ENCODE results near the gene SF3B6.
"Not testable (repeated sequence)": the region's sequence is repeated elsewhere in the genome, so short reads cannot be mapped to it uniquely, and the experiment has no call there.

The SF3B6 gene, protein sequence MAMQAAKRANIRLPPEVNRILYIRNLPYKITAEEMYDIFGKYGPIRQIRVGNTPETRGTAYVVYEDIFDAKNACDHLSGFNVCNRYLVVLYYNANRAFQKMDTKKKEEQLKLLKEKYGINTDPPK

DNA sequence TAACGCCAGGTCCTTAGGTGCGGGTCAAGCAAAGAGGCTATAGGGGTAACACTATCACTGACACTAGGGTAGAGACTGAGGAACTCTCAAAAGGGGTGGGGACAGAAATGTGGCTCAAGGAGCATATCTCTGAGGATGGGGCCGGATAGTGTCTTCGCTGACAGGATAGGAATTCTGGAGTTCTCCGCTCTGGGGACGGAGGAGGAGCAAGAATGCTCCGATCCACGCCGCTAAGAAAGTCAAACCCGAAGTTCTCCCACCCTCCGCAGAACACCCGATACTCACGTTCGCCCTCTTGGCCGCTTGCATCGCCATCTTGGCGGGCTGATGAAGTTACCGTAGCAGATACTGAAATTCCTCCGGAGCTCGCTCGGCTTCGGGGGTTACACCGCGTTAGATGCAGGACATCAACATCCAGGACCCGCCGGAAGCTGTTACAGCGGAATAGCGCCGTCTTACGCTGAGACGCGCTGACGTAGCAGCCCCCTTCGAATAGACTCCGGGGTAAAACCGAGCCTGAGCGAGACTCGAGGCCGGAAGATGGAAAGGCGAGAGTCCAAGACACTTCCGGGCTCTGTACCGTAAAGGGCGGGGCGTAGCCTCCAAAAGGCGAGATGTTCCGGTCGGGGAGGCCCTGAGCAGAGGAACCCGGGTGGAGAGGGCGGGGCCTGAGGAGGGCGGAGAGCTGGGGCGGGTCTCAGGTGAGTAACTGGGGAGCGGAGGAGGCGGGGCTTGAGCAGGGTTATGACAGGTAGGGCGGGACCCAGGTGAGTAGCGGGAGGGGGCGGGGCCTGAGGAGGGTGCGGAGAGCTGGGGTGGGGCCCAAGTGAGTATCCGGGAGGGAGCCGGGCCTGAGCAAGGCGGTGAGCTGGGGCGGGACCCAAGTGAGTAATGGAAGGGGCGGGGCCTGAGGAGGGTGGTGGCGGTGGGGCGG is at the start of gene SF3B6:
SF3B6 (minus strand) TSS at position 412 of the 934 bp plus-strand sequence; CDS start at position 315, 97 bp downstream.
- peak; percentile 99 for DNase-seq

DNA sequence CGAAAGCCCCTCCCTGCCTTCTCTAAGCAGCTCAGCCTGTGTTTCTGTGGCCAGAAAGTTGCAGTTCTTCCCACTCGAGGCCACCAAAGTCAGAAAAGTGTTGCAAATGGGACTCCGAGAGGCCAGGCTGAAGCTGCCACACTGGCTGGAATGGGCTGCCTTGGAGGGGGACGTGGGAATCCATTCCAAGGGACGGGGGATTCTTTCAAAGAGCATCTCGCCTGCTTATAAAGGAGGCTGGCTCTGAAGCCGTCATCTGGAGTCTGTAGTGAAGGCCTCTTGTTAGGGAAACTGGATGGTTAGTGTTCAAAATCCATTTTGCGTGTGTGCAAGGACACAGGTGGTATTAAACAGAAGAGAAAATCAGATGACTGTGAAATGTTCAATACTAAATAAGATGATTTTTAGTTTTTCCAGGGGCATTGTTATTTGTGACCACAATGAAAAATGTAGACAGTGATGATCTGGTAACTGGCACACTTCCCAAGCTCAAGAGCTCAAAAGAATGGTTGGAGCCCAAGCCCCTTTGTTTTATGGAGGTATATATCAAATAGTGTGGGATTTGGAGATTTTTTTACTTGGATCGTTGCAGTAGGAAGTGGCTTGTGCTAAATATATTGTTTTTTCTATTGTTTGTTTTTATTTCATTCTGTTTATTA is 47.9 kb upstream of the SF3B6 start:
- DNase-seq = no peak

DNA sequence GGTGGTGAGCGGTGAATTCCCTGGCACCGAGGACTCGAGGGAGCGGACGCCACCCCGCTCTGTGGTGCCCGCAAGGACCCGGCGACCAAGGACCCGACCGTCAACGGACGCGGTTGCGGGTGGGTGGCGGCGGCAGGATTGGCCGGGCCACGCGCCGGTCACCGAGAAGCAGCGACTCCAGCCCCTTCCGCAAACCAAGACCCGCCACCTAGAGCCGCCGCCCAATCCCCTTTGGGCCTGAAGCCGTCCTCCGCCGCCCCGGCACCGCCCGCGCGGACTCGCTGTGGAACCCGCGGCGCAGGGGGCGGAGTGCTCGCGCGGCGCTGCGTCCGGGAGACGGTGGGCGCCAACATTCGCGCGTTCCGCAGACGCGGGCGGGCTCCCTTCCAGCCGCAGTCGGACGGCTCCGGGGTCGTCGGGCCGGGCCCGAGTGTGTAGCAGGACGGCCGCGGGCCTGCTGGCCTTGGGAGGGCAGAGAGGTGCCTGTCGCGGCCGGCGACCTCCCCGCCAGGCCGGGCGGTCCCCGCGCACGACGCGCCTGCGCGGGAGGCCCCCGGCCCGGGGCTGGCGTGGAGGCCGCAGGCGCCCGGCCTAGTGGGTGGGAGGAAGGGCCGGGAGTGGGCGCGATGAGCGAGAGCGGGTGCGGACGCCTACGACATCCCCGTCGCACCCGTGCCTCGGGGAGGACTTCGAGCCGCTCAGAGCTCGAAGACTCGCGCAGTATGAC is 47.2 kb upstream of the SF3B6 start, which contains the start of the genes FAM228B and PFN4:
FAM228B (plus strand) TSS at position 275 of the 727 bp plus-strand sequence. CDS start 893 bp downstream, outside the sequence.
PFN4 (minus strand) TSS at position 140 of the 727 bp plus-strand sequence. CDS start 799 bp downstream, outside the sequence.
- DNase-seq = peak; percentile 58

DNA sequence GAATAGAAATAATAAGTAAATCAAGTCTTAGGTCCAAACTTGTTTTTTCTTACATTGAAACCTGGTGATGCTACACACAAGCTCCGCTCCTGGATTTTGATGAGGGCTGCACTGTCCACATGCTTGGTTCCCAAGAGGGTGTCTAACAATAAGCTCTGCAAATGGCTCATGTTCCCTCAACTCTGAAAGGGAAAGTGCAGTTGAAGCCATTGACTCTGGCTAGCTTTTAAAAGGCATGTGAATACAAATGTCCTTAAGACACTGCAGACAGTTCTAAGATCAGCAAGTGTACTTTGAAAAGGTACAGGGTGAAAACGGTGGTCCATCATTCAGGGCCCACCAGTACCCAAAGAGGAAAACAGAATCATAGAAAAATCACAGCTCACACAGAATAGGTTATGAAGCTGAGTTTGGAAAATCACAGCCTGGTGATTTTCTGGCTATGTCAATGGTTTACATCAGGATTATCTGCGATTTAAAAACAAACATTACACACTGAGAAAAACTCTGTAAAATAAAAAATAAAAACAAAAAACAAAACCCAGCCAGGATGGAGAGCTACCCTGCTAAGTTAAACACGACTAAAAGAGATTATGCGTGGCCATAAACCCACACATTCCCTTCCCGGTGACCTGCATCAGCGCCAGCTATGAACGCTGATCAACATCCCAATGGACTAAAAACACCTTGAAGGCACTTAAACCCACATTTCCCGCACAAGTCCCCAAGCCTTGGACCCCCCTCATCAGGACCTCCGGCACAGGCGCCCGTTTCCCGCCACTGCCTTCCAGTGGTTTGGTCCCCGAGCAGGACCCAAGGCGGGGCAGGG is 46.5 kb upstream of the SF3B6 start:
- DNase-seq = no peak

DNA sequence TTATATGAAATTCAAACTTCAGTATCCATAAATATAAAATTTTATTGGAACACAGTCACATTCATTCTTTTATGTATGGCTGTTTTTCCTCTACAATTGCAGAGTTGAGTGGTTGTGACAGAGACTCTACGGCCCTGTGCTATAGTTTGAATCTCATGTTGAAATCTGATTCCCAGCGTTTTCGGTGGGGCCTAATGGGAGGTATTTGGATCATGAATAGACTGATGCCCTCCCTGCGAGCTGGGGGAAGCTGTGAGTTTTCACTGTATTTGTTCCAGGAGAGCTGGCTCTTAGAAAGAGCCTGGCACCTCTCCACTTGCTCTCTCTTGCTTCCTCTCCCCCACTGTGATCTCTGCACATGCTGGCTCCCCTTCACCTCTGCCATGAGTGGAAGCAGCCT is 45.3 kb upstream of the SF3B6 start:
- DNase-seq = no peak

DNA sequence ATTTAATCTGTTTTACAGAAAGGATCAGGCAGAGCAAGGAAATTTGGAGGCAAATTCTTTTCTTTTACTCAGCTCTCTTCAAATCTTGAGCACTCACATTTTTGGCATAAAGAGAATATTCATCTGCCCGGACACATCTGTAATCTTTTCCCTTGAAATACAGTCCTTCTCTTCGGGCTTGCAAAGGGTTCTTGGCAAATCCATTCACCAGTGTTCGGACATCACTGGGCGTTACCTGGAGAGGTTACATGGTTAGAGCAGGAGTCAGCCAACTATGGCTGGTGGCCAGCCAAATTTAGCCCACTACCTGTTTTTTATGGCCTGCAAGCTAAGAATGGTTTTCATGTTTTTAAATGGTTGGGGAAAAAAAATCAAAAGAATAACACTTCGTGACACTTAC is 44.9 kb upstream of the SF3B6 start:
- no peak for DNase-seq

DNA sequence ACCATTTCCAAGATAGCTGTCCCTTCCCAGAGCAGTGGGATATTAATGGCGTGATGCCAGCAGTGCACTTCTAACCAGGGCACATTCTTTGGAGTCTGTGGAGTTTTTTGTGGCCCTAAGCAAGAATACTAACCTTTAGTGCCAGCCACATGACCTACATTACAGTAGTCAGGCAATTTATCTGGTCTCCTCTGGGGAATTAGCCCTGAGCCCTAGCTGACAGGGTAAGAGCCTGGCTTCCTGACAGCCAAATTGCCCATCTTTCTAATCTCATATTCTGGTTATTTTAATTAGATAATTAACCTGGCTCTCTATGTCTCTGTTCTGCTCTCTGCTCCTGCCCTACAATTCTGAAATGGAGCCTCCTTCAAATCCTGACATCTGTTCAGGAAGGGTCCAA is 41.8 kb upstream of the SF3B6 start:
- no peak for DNase-seq

DNA sequence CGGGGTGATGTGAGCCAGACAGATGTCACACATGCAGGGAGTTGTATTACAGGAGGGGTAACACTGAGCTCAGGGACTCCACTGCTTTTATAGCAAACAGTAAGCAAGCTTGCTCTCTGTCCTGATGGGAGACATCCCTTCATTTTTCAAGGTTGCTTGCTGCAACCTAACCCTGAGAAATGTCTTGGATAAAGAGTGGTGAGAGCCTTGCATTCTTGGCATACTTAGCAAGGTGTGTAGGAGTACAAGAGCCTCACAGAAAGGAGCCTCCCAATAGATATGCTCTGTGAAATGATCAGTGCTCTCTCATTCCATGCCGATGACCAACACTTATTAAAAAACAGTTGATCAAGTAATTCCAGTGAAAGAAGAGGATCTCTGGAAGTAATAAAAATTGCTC is 38.9 kb upstream of the SF3B6 start:
- DNase-seq = no peak

DNA sequence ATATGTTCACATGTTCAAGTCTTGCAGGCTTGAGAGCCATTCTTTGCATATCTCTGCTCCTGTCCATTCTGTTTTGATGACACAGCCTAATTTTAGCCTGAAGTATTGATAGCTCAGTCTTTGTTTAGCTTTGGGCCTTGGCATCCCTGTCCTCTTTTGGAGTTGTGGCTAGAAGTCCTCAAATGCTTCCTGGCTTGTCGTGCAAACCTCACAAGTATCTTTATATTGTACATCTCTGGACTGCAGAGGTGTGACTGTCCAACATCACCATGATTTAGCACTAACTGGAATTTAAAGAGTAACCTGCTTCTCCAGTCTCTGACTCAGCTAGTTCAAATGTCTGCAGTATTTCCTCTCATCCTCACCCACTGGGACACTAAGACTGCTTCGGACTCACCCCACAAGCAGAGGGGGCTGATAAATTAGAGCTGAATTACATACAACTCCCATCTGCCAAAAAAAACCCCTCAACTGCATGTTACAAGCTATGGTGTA is 35.3 kb upstream of the SF3B6 start:
- no peak for DNase-seq

DNA sequence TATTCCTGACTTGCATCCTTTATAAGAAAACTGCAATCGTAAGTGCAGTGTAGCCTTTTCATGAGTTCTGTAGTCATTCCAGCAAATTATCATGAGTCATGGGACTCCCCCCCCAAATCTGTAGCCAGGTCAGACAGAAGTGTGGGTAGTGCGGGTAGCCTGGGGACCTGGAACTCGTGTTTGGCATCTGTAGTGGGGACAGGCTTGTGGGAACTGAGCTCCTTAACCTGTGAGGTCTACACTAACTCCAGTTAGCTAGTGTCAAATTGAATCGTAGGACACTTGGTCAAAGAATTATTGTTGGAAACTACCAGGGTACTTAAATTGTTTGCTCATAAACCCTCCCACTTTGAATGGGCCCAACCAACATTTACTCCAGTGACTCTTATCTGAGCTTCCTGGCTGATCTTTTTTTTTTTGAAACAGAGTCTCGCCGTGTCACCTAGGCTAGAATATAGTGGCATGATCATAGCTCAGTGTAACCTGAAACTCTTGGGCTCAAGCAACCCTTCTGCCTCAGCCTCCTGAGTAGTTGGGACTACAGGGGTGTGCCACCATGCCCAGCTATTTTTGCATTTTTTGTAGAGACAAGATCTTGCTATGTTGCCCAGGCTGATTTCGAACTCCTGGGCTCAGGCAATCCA is 34.7 kb upstream of the SF3B6 start:
- no peak for DNase-seq

DNA sequence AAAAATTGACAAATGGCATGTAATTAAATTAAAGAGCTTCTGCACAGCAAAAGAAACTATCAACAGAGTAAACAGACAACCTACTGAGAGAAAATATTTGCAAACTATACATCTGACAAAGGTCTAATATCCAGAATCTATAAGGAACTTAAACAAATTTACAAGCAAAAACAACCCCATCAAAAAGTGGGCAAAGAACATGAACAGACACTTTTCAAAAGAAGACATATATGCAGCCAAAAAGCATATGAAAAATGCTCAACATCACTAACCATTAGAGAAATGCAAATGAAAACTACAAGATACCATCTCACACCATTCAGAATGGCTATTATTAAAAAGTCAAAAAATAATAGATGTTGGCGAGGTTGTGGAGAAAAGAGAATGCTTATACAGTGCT is 33.3 kb upstream of the SF3B6 start:
- not testable (repeated sequence) for DNase-seq

DNA sequence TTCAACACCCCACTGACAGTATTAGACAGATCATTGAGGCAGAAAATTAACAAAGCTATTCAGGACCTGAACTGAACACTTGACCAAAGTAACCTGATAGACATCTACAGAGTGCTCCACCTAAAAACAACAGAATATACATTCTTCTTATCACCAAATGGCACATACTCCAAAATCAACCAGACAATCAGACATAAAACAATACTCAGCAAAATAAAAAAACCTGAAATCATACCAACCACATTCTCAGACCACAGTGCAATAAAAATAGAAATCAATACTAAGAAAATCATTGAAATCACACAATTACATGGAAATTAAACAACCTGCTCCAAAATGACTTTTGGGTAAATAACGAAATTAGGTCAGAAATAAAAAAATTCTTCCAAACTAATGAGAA is 31.2 kb upstream of the SF3B6 start:
- DNase-seq = no peak

DNA sequence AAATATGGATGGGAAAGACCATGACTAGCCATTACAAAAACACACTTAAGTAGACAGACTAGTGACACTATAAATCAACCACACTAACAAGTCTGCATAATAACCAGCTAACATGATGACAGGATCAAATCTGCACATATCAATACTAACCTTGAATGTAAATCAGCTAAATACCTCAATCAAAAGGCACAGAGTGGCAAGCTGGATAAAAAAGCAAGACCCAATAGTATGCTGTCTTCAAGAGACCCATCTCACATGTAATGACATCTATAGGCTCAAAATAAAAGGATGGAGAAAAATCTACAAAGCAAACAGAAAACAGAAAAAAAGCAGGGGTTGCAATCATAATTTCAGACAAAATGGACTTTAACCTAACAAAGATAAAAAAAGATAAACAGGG is 30.7 kb upstream of the SF3B6 start:
- DNase-seq = no peak

DNA sequence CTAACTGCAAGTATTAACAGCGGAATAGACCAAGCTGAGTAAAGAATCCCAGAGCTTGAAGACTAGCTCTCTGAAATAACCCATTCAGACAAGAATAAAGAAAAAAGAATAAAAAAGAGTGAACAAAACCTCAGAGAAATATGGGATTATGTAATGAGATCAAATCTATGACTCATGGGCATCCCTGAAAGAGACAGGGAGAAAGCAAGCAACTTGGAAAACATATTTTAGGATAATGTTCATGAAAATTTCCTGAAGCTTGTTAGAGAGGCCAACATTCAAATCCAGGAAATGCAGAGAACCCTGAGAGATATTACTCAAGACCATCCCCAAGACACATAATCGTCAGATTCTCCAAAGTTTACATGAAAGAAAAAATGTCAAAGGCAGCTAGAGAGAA is 29.7 kb upstream of the SF3B6 start:
- no peak for DNase-seq

DNA sequence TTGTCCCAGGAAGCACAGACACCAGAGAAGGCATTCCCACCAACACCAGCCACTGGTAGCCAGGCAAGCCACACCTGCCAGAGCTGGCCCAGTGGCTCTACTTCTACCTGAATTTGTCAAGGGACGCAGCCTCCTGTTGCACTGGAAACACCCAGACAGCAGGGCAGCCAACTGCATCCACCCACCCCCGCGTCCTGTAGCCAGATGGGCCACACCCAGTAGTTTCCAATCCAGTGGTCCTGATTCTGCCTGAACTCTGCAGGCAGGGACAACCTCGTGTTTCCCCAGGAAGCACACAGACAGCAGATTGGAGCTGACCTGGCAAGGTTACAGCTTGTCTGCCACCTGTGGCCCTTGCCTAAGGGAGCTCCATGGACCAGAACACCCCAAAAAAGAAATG is 28.8 kb upstream of the SF3B6 start:
- DNase-seq = no peak

DNA sequence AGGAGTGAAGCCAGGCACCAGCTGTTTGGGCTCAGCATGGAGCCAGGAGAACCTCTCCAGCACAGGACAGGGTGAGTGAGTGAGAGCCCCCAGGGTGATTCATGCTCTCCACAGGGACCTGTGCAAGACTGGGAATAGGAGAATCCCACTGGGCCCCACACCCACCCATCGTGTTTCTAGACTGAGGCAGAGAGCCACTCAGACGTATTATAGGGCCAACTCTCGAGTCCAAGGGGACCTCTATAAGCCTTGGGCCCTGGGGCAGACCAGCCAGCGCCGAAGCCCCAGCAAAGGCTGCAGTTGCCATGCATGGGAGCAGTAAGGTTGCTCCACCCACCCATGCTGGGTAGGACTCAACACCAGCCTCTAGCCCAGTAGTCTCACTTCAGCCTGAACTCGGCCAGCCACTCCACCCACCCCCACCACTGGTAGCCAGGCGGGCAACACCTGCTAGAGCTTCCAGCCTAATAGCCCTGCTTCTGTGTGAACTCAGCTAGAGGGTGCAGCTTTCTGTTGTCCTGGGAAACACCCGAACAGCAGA is 28.1 kb upstream of the SF3B6 start:
- DNase-seq = no peak

DNA sequence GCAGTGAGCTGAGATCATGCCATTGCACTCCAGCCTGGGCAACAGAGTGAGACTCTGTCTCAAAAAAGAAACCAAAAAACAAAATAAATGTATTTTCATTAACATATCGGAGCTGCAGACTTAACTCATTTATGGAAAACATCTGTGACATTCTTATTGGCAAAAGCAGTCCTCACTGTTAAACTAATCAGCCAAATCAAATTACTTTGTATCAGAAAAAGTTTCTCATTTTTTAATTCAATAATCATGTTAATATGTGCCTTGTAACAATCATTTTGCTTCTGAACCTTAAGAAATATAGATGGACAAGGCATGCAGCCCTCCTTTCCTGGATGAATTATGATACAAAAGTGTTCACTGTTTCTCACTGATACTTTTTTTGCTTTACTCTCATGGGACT is 26.6 kb upstream of the SF3B6 start:
- DNase-seq = no peak

DNA sequence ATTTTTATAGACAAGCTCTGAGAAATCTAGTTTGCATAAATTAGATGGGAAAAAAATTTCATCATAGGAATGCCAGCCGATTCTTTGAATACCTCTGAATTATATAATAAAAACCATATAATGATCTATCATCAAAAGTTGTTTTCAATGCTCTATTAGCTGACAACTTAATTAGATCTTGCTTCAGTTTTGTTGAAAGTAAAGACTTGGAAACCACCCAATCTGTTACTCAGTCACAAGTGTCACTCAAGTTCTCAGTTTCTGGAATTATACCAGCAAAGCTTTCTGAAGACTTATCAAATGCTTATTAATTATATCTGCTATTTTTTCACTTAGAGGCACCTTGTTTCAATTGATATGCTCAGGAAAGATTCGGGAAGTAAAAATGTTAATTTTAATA is 25.9 kb upstream of the SF3B6 start:
- no peak for DNase-seq

DNA sequence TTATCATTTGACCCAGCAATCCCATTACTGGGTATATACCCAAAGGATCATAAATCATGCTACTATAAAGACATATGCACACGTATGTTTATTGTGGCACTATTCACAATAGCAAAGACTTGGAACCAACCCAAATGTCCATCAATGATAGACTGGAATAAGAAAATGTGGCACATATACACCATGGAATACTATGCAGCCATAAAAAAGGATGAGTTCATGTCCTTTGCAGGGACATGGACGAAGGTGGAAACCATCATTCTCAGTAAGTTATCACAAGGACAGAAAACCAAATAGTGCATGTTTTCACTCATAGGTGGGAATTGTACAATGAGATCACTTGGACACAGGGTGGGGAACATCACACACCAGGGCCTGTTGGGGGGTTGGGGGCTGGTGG is 24.6 kb upstream of the SF3B6 start:
- DNase-seq = not testable (repeated sequence)

DNA sequence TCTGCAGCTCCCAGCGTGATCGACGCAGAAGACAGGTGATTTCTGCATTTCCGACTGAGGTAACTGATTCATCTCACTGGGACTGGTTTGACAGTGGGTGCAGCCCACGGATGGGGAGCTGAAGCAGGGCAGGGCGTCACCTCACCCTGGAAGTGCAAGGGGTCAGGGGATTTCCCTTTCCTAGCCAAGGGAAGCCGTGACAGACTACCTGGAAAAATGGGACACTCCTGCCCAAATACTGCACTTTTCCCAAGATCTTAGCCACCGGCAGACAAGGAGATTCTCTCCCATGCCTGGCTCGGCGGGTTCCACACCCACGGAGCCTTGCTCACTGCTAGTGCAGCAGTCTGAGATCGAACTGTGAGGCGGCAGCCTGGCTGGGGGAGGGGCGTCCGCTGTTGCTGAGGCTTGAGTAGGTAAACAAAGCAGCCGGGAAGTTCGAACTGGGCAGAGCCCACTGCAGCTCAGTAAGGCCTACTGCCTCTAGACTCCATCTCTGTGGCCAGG is 19.1 kb upstream of the SF3B6 start:
- DNase-seq = not testable (repeated sequence)

DNA sequence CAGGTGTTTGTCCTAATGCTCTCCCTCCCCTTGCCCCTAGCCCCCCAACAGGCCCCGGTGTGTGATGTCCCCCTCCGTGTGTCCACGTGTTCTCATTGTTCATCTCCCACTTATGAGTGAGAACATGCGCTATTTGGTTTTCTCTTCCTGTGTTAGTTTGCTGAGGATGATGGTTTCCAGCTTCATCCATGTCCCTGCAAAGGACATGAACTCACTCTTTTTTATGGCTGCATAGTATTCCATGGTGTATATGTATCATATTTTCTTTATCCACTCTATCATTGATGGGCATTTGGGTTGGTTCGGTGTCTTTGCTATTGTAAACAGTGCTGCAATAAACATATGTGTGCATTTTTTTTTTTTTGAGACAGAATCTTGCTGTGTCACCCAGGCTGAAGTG is 17.1 kb upstream of the SF3B6 start:
- DNase-seq = not testable (repeated sequence)

All from NCI-H2029 (cell line).